ENCODE measurements around the gene TGDS.

DNA sequence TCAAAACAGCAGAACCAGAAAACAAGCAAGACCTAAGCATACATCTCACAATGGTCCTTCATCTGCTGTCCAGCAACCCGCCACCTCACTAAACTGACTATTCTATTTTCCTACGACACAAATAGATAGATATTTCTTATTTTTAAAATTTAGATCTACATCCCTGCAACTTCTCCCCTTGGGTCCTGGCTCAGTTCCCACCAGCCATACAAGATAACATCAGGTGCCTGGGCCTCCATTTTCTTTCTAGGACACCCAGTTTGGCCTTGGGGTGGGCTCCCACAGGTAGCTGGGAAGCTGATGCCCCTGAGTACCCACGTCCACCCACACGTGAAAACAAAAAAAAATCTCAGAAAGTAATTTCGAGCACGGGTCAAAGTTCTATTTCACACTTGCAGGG, 47.6 kb downstream of the TGDS start:
- TF ChIP-seq CTCF (IDR thresholded peaks at IDR 0.05) (no peak), POLR2A (IDR thresholded peaks at IDR 0.05) (no peak), POLR2AphosphoS5 (IDR thresholded peaks at IDR 0.05) (no peak)
